DMS 273 treated with DMSO at 0.1 percent for 48 hours (cell line): ENCODE data around the gene TMEM14C.

Experiments used
- DNase-seq: peaks from one replicate; lab custom pipeline; 2025; lab: John Stamatoyannopoulos, UW

Gene TMEM14C

DNA sequence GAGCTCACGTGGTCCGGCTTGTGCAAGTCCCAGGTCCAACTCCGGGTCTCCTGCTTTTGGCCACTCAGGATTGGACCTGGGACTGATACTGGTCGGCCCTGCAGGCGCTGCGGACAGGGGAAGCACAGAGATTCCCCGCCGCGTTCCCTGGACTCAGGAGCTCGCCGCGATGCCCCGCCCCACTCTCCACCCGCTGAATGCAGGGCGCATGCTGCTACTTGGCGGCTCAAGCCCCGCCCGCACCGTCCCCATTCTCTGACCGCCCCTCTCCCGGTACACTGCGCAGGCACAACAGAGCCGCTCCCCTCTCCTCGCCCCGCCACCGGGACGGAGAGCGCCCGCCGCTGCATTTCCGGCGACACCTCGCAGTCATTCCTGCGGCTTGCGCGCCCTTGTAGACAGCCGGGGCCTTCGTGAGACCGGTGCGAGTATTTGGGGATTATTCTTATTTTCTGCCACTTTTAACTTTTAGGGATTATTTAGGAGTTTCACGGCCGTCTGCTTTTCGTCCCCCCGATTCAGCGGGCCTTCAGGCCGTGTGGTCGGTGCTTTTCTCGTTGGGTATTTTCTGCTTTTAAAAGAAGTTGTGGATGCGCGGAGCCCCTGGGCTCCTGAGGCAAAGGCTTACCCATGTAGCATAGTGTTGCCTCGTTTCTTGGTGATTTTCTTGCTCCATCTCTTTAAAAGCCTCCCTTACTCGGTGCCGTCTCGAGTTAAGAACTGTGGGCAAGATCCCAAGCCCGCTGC lies at the start of gene TMEM14C:
TMEM14C (plus strand) TSS at position 251 of the 747 bp plus-strand sequence. CDS start 1,544 bp downstream, outside the sequence.
- DNase-seq, result peak; percentile 87

- DNase-seq, result no peak
Observed at GRCh38 chr6:10676403-10676802, 46.5 kb upstream of the TMEM14C start.

- no peak for DNase-seq
Observed at GRCh38 chr6:10678456-10678855, 44.4 kb upstream of the TMEM14C start.

GRCh38 chr6:10681795-10682194 lies 41.1 kb upstream of the TMEM14C start:
- no peak for DNase-seq

- DNase-seq, result no peak
Observed at GRCh38 chr6:10682355-10682988, 40.4 kb upstream of the TMEM14C start.

DNA sequence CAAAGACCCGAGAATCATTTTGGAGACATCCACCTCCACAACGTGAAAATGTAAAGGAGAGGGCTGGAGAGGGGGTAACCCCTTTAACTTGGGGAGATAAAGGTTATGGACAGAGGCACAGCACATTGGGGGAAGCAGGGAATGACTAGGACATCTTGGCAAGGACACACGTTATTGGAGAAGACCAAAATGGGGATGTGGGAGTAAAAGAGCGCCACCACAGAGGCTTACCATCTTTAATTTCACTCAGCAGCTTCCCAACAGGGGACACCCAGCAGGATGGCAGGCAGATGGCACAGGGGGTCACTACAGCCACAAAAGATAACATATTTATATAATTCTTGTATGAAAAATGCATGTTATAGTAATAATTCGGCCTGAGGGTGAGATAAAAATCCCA lies 38.3 kb upstream of the TMEM14C start:
- DNase-seq, result no peak

GRCh38 chr6:10685092-10685915 lies 37.6 kb upstream of the TMEM14C start:
- no peak for DNase-seq

DNA sequence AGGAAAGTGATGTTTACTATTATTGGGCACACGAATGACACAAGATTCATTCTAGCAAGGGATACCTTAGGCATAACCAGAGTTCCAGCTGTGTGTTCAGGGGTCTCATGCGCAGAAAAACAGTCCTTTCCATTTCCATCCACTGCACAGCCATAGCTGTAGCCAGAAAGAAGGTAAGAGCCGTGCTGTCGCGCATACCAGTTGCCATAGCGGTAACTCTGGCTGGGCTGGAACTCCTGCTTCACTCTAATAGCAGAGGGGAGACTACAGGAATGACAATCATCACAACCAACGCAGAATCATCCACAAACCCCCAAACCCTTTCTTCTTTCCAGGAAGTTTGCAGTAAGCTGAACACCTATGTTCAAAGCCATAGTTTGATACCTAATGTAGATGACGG lies 36.0 kb upstream of the TMEM14C start:
- no peak for DNase-seq

- DNase-seq, result no peak
Observed at GRCh38 chr6:10687582-10687981, 35.3 kb upstream of the TMEM14C start.

- no peak for DNase-seq
Observed at GRCh38 chr6:10690651-10691445, 32.0 kb upstream of the TMEM14C start.

- DNase-seq, result no peak
Observed at GRCh38 chr6:10692965-10693538, 29.8 kb upstream of the TMEM14C start.

DNA sequence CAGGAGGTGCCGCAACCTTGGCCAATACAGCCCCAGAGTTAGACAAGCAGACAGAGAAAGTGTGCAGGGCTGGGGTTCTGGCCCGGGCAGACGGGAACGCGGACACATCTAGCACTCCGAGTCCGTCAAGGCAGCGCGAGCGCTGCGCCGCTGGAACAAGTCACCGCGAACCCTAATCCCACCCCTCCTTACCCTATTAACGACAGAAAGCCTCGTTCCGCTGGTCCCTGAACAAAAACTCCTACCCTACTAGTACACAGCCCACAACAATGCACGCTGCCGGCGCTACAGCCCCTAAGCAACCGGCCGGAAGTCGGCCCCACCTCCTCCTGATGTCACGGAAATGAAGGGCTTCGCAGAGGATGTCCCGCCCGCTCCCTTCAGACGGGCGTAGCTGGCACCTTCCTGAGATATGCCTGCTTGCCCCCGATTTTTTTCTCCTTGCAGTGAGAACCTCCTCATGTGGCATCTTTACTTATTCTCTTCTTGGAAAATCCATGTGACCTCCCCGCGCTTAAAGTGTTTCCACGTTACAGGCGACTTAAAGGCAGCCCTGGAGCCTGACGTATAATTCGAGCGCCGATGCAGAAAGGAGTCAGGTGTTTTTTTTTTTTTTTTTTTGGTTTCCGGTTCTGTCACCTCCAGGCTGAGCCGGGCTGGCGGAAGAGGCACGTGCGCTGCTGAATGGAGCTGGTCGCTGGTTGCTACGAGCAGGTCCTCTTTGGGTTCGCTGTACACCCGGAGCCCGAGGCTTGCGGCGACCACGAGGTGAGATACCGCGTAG lies 28.4 kb upstream of the TMEM14C start, which contains the start of the genes C6orf52 and PAK1IP1:
C6orf52 (minus strand) TSS at position 315 of the 784 bp plus-strand sequence. CDS start 7,066 bp downstream, outside the sequence.
PAK1IP1 (plus strand) TSS at position 671 of the 784 bp plus-strand sequence; CDS start at position 685, 14 bp downstream.
- peak; percentile 89 for DNase-seq

- DNase-seq, result no peak
Observed at GRCh38 chr6:10695086-10695657, 27.7 kb upstream of the TMEM14C start.

DNA sequence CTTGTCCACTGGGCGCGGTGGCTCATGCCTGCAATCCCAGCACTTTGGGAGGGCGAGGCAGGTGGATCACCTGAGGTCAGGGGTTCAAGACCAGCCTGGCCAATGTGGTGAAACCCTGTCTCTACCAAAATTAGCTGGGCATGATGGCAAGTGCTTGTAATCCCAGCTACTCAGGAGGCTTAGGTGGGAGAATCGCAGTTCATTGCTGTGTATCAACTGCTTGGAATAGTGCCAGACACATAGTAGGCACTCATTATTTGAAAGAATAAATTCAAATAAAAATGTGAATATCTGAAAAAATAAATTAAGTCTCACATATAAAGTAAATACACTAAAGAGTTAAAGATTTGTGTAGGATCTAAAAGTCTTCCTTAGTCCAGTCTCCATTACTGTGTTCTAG lies 26.2 kb upstream of the TMEM14C start:
- no peak for DNase-seq

DNA sequence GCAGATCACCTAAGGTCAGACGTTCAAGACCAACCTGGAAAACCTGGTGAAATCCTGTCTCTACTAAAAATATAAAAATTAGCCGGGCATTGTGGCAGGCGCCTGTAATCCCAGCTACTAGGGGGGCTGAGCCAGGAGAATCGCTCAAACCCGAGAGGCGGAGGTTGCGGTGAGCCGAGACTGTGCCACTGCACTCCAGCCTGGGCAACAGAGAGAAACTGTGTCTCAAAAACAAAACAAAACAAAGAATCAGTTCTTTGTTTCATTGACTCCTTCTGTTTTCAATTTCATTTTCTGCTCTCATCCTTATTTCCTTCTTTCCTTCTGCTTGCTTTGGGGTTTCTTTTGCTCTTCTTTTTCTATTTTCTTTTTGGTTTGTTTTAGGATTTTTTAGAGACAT lies 8.9 kb upstream of the TMEM14C start:
- no peak for DNase-seq

GRCh38 chr6:10719296-10719963 lies 3.4 kb upstream of the TMEM14C start:
- no peak for DNase-seq

DNA sequence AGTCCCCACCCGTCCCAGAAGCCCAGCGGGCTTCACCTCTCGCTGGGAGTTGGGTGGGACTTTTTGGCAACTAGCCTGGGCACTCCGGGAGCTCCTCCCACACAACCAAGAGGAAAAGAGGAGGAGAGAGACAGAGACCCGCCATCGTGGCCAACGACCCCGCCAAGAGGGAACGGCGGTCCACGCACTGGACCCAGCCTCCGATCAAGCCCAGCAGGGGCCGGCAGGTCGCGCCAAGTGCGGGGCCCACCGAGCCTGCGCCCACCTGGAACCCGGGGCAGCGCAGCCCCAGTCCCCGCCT lies 3.0 kb upstream of the TMEM14C start:
- DNase-seq, result no peak

DNA sequence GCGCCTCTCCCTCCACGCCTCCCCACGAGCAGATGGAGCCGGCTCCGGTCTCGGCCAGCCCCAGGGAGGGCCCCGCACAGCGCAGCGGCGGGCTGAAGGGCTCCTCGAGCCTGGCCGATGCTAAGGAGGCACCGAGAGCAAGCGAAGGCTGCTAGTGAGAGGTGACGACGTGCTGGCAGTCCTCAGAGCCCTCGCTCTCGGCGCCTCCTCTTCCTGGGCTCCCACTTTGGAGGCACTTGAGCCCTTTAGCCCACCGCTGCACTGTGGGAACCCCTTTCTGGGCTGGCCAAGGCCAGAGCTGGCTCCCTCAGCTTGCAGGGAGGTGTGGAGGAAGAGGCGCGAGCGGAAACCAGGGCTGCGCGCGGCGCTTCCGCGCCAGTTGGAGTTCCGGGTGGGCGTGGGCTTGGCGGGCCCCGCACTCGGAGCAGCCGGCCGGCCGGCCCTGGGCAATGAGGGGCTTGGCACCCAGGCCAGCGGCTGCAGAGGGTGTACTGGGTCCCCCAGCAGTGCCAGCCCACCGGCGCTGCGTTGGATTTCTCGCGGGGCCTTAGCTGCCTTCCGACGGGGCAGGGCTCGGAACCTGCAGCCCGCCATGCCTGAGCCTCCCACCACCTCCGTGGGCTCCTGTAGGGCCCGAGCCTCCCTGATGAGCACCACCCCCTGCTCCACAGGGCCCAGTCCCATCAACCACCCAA lies 2.5 kb upstream of the TMEM14C start:
- DNase-seq, result no peak
